ENCODE results near the gene ZDHHC20.

GRCh38 chr13:21436582-21436981 lies 22.5 kb downstream of the ZDHHC20 start:
- TF ChIP-seq CTCF (IDR thresholded peaks at IDR 0.05) (no peak), EP300 (IDR thresholded peaks at IDR 0.05) (no peak), POLR2A (IDR thresholded peaks at IDR 0.05) (no peak)
